Sigmoid colon (tissue), 4 donors: ENCODE data around the gene COL23A1.

Experiments used
- EP300 ChIP-seq, 4 donors: sonication (generic); formaldehyde crosslinking; IDR thresholded peaks; one replicate each; pipeline ENCODE4 v1.6.1; 2017; ENCODE audit warnings: antibody characterized with exemption in 4 of 4
- POLR2A ChIP-seq, 2 donors: fragments of 450-650 bp; IDR thresholded peaks; one replicate each; pipeline ENCODE4 v1.6.1; 2016; ENCODE audit warnings: antibody characterized with exemption in 2 of 2, mild to moderate bottlenecking in 2 of 2, moderate library complexity in 2 of 2
- POLR2AphosphoS5 ChIP-seq, 4 donors: sonication (generic); formaldehyde crosslinking; IDR thresholded peaks; one replicate each; pipeline ENCODE4 v1.6.1; 2017; ENCODE audit warnings: antibody characterized with exemption in 4 of 4
- TF ChIP-seq, protein P1 (sequence below), 4 experiments: fragments of 450-650 bp in 3 of 4; fragments of 200-600 bp in 1 of 4; IDR thresholded peaks; one replicate each; pipeline ENCODE4 v1.5.1; 2016 to 2019; ENCODE audit warnings: antibody characterized with exemption in 4 of 4, mild to moderate bottlenecking in 3 of 4, moderate library complexity in 2 of 4

GRCh38 chr5:178413988-178414387, 176.2 kb downstream of the COL23A1 start:
- TF ChIP-seq POLR2A (IDR thresholded peaks at IDR 0.05) (no peak), POLR2AphosphoS5 (IDR thresholded peaks at IDR 0.05) (no peak), EP300 (IDR thresholded peaks at IDR 0.05) (no peak)
- TF ChIP-seq, protein P1, sequence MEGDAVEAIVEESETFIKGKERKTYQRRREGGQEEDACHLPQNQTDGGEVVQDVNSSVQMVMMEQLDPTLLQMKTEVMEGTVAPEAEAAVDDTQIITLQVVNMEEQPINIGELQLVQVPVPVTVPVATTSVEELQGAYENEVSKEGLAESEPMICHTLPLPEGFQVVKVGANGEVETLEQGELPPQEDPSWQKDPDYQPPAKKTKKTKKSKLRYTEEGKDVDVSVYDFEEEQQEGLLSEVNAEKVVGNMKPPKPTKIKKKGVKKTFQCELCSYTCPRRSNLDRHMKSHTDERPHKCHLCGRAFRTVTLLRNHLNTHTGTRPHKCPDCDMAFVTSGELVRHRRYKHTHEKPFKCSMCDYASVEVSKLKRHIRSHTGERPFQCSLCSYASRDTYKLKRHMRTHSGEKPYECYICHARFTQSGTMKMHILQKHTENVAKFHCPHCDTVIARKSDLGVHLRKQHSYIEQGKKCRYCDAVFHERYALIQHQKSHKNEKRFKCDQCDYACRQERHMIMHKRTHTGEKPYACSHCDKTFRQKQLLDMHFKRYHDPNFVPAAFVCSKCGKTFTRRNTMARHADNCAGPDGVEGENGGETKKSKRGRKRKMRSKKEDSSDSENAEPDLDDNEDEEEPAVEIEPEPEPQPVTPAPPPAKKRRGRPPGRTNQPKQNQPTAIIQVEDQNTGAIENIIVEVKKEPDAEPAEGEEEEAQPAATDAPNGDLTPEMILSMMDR (IDR thresholded peaks at IDR 0.05): no peak
